ENCODE data around the gene STRC.
"Not testable (repeated sequence)": the region's sequence is repeated elsewhere in the genome, so short reads cannot be mapped to it uniquely, and the experiment has no call there.

STRC gene

DNA sequence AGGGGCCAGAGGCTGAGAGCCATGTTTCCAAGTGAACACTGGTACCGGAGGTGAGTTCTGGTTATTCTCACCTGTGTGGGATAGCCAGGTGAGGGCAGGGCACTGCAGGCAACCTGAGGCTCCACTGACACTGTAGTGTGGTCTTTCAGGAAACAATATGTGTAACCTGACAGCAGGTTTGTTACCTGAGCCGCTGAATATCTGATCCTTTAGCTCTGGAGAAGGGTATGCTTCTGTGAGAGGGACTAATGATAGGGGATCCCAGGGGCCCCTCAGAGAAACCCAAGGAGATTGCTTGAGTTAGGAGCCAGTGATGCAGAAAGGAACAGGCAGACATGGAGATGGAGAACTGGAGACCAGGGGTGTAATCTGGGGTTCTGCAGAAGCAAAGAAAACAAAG is at the start of gene STRC:
Gene STRC (minus strand): TSS at position 101 of the 400 bp plus-strand sequence. CDS start 78 bp downstream, at position 23.
- not testable (repeated sequence) for DNase-seq

DNA sequence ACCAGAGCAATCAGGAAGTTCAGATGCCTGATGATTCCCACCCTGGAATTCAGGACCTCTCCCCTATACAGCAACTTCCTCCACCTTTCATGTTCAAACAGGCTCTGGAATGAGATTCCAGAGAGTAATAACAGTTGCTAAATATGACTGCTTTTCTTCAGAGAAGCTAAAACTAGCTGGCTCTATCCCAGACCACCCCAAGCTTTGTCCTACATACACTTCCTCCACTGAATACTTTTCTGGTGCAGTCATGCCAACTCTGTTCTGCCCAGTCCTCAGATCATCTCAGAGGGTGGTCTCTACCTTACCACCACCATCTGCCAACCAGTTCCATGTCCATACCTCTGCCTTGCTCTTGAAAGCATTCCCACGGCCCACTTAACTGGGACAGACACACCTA is 47.6 kb upstream of the STRC start:
- DNase-seq: not testable (repeated sequence)

DNA sequence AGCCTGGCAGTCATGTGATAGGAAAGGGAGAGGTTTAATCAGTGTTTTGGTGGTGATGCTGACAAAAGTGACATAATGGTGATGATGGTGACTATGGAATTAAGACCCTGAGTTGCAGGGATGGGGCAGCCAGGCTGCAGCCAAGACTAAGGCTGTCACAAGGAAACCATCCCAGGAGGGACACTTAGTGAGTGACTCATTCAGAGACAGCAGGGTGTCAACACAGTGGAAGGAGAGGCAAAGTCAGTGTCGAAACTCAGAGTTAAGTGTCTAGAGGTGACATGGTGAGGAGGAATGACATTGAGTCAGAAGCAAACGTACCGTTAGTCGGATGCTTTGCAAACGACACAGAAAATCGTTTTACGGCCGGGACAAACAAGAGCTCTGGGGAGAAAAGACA is 44.7 kb upstream of the STRC start:
- DNase-seq: not testable (repeated sequence)

GRCh38 chr15:43662293-43662692 is 43.7 kb upstream of the STRC start:
- DNase-seq: not testable (repeated sequence)

- not testable (repeated sequence) for DNase-seq
Observed at GRCh38 chr15:43659727-43660126, 41.1 kb upstream of the STRC start.

GRCh38 chr15:43649430-43649926 is 30.9 kb upstream of the STRC start:
- DNase-seq: not testable (repeated sequence)

DNA sequence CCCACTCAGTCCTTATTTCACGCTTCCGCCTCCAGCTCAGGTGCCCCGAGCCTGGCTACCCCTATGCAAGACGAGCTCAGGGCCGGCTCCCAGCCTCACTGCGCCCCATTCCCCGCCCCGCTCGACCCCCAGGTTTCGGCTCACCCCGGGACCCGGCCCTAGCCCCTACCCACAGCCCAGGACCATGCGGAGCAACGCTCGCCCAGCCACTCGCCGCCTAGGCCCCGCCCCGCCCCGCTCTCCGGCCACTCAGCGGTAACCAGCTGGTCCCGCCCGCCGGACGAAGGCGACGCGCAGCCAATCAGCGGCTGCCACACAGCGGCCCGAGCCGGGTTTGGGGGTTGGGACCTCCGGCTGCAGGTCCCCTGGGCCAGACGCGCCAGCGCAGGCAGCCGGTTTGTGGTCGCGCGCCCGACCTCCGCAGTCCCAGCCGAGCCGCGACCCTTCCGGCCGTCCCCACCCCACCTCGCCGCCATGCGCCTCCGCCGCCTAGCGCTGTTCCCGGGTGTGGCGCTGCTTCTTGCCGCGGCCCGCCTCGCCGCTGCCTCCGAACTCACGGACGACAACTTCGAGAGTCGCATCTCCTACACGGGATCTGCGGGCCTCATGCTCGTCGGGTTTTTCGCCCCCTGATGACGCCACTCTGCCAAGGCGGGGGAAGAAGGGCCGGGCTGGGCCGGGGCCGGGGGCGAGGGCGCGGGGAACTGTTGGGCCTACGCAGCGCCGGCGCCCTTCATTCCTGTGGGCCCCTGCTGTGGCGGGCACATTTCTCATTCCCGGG is 30.2 kb upstream of the STRC start, which contains the start of gene CATSPER2:
Gene CATSPER2 (minus strand): TSS at position 196 of the 781 bp plus-strand sequence. CDS start 783 bp downstream, outside the sequence.
- DNase-seq: no peak

- DNase-seq: not testable (repeated sequence)
Observed at GRCh38 chr15:43638464-43639204, 20.0 kb upstream of the STRC start.

- DNase-seq: not testable (repeated sequence)
Observed at GRCh38 chr15:43626937-43627336, 8.3 kb upstream of the STRC start.

DNA sequence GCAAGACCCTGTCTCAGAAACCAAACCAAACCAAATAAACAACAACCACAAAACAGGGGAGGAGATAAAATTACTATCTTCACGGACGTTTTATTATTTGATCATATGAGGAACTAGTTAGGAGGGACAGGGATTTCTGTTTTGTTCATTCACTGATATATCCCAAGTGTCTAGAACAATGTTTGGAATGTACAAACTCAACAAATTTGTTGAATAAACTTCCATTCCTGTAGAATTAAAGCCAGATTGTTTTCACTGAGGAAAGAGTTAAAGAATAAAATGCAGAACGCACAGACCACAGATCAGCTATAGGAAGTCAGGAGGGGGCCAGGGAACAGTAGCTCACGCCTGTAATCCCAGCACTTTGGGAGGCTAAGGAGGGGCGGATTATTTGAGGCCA is 6.5 kb upstream of the STRC start:
- no peak for DNase-seq

GRCh38 chr15:43622068-43622799 is 3.6 kb upstream of the STRC start:
- not testable (repeated sequence) for DNase-seq

GRCh38 chr15:43617750-43618149 is 850 bp downstream of the STRC start:
- DNase-seq: not testable (repeated sequence)

DNA sequence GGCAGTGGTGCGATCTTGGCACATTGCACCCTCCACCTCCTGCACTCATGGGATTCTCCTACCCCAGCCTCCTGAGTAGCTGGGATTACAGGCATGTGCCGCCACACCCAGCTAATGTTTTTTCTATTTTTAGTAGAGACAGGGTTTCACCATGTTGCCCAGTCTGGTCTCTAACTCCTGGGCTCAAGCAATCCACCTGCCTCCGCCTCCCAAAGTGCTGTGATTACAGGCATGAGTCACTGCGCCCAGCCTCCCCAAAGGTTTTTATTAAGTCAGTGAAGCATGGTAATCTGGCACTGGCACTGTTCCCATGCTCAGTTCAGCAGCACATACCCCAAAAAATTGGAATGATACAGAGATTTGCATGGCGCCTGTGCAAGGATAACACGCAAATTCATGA is 16.4 kb downstream of the STRC start:
- not testable (repeated sequence) for DNase-seq

DNA sequence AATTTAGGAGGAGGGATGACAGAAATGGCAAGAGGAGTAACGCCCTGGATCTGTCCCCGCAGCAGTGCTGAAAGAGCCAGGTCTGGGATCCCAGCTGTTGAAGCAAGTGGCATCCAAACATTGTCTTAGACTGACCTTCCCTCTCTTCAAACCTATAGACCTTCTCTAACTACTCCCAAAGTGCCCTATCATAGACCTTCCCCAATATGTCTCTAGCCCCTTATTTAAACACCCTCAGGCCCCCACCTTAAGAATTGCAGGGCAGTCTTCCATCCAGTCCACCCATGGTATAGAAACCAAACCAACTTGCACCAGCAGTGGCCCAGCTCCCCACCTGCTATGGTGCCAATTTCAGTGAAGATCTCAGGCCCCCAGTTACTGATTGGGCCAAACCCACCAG is 18.4 kb downstream of the STRC start:
- not testable (repeated sequence) for DNase-seq

GRCh38 chr15:43599131-43599530 is 19.5 kb downstream of the STRC start:
- DNase-seq: not testable (repeated sequence)

DNA sequence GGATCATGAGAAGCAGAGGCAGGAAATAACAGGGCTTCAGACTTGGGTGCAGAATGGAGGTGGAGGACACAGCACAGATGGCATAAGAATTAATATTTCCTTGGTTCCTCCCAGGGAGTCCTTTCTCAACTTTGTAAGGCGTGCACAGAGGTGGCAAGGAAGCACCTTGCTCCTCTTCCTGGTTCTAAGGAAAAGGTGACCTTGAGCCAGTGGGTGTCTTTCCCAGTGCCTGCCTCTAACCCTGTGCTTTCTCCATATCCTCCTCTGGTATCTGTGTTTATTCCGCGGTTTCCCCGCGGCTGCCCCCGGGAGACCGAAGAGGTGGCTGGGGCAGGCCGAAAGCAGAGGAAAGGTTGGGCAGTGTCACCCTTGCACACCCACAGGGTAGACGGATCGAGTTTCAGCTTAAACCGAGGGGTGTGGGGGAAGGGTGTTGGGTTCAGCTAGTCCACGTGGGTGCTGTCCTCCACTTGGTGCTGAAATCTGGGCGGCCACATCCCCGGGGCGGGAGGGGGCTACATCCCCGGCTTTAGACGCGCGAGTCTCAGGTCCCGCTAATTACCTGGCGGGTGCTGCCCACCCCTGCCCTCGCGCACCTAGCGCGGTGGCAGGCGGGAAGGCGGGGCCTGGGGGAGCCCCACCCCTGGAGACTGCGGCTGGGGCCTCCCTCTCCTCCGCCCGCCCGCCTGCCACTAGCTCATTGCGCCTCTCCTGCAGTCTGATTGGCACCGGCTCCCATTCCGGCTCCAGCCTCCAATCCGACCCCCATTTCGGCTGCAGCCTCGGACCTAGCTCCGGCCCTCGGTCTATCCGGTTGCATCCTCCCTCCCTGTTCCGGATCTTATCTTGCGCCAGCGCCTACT is 25.0 kb downstream of the STRC start, which contains the start of gene CKMT1B:
Gene CKMT1B (plus strand): TSS at position 700 of the 863 bp plus-strand sequence. CDS start 192 bp downstream, outside the sequence.
- not testable (repeated sequence) for DNase-seq

GRCh38 chr15:43592841-43593240 is 25.8 kb downstream of the STRC start:
- DNase-seq: not testable (repeated sequence)

GRCh38 chr15:43589778-43590466 is 28.7 kb downstream of the STRC start, which contains the start of gene PPIP5K1:
TSS of gene PPIP5K1 (minus strand) at chr15:43590208. CDS start at chr15:43584504, 5,704 bp downstream.
- DNase-seq: not testable (repeated sequence)

GRCh38 chr15:43574607-43575006 is 44.0 kb downstream of the STRC start:
- DNase-seq: not testable (repeated sequence)

- DNase-seq: not testable (repeated sequence)
Observed at GRCh38 chr15:43566615-43567014, 52.0 kb downstream of the STRC start.

GRCh38 chr15:43563793-43564192 is 54.8 kb downstream of the STRC start:
- not testable (repeated sequence) for DNase-seq

Data from NCI-H187 treated with DMSO at 0.1 percent for 48 hours (cell line).